Measurements from ENCODE around the gene ATRX. TPM values are rescaled to one million over a fixed set of nuclear protein-coding genes. Genes with fewer than 3 reads are reported as not detected.
A peak's percentile ranks its signal among the peaks of the same experiment; 100 is the strongest.
"Not testable (repeated sequence)": the region's sequence is repeated elsewhere in the genome, so short reads cannot be mapped to it uniquely, and the experiment has no call there.

The ATRX gene
- total and polyA plus RNA-seq, 5 donors = 18.3 to 92.0 (median 82.3) TPM

DNA sequence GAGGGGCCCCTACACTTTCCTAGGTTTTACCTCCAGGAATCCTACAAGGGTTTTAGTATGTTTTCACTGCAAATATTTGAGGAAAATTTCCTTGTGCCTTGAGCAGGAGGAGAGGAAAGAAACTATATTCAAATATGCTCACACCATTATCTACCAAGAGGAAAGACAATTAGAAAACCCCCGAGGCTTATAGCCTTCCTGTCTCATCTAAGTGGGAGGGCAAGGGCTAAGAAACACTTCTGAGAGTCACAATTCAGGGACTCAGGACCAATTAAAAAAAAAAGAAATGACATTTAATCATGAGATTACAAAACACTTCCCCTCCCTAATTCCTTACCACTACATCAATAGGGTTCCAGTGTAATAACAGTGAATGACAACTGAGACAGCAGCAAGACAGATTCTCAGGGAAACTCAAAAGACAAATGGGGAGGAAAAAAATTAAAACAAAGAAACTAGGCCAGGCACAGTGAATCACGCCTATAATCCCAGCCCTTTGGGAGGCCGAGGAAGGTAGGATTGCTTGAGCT lies 45.6 kb downstream of the ATRX start:
- Histone ChIP-seq H3K4me1 (ENCODE audit: control insufficient read depth, insufficient read depth, low read length) (peaks cover 14% of the 10 kb centered on the region), H3K27ac (ENCODE audit: low read length) (no peak overlapping the region), H3K4me3 (ENCODE audit: low read length) (no peak overlapping the region), H3K27me3 (ENCODE audit: control insufficient read depth, insufficient read depth) (no peaks in the 10 kb centered on the region), H3K9me3 (ENCODE audit: control insufficient read depth, low read length) (no peaks in the 10 kb centered on the region)
- no peak for DNase-seq
- 38% methylated on average over 3 of the region's 3 CpGs for WGBS
- intact Hi-C loops (cut with DNase I) = no loop called here
- no peak for ATAC-seq

DNA sequence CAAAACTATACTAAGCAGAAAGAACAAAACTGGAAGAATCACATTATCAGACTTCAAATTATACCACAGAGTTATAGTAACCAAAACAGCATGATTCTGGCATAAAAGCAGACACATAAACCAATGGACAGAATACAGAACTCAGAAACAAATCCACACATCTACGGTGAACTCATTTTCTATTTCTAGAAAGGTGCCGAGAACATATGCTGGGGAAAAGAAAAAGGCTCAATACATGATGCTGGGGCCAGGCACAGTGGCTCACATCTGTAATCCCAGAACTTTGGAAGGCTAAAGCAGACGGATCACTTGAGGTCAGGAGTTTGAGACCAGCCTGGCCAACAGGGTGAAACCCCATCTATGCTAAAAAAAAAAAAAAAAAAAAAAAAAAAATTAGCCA lies 52.7 kb downstream of the ATRX start:
- DNase-seq (no peak), ATAC-seq (no peak)
- peaks cover 2% of the 10 kb centered on the region for H3K4me1 ChIP-seq (ENCODE audit: control insufficient read depth, insufficient read depth, low read length)
- H3K9me3 ChIP-seq (ENCODE audit: control insufficient read depth, low read length) = no peaks in the 10 kb centered on the region
- no peak overlapping the region for H3K27ac ChIP-seq (ENCODE audit: low read length)
- H3K4me3 ChIP-seq (ENCODE audit: low read length) = no peak overlapping the region
- intact Hi-C loops (cut with DNase I) = no loop called here
- 93% methylated on average over 3 of the region's 3 CpGs for WGBS
- H3K27me3 ChIP-seq (ENCODE audit: control insufficient read depth, insufficient read depth) = no peaks in the 10 kb centered on the region

DNA sequence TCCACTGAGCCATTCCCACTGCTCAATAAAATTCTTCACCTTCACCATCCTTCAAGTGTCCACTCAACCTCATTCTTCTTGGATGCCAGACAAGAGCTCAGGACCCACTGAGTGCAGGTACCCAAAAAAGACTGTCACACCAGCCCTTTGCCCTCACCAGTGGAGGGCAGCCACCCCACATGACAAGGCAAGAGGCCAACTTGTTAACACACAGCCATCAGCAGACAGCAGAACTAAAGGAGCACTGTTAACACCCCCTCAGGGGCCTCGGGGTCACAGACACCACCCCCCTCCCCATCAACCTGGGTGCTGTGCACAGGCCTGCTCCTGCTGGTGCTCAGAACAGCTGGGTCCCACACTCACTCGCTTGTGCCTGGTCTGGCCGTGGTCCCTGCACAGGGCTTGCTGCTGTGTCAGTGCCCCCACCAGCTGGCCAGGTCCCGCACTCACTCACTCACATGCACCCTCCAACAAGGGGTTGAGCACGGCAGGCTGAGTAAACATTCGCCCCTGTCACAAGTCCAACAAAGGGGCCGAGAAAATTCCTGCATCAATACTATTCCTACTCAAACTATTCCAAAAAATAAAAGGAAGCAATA lies 54.1 kb downstream of the ATRX start:
- peaks cover 2% of the 10 kb centered on the region for H3K4me1 ChIP-seq (ENCODE audit: control insufficient read depth, insufficient read depth, low read length)
- H3K27me3 ChIP-seq (ENCODE audit: control insufficient read depth, insufficient read depth) = no peaks in the 10 kb centered on the region
- no peak overlapping the region for H3K27ac ChIP-seq (ENCODE audit: low read length)
- H3K9me3 ChIP-seq (ENCODE audit: control insufficient read depth, low read length) = no peaks in the 10 kb centered on the region
- 85% methylated on average over 7 of the region's 7 CpGs for WGBS
- DNase-seq = no peak
- no peak overlapping the region for H3K4me3 ChIP-seq (ENCODE audit: low read length)
- ATAC-seq = peak in 1 of 2 donors; percentile 36
- intact Hi-C loops (cut with DNase I) = no loop called here

DNA sequence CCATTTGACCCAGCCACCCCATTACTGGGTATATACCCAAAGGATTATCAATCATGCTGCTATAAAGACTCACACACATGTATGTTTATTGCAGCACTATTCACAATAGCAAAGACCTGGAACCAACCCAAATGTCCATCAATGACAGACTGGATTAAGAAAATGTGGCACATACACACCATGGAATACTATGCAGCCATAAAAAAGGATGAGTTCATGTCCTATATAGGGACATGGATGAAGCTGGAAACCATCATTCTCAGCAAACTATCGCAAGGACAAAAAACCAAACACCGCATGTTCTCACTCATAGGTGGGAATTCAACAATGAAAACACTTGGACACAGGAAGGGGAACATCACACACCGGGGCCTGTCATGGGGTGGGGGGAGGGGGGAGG lies 59.9 kb downstream of the ATRX start:
- ATAC-seq; DNase-seq; H3K9me3 ChIP-seq (ENCODE audit: control insufficient read depth, low read length); H3K4me3 ChIP-seq (ENCODE audit: low read length); H3K27me3 ChIP-seq (ENCODE audit: control insufficient read depth, insufficient read depth); H3K4me1 ChIP-seq (ENCODE audit: control insufficient read depth, insufficient read depth, low read length); H3K27ac ChIP-seq (ENCODE audit: low read length); intact Hi-C loops (cut with DNase I): not testable (repeated sequence)
- 94% methylated on average over 3 of the region's 3 CpGs for WGBS

DNA sequence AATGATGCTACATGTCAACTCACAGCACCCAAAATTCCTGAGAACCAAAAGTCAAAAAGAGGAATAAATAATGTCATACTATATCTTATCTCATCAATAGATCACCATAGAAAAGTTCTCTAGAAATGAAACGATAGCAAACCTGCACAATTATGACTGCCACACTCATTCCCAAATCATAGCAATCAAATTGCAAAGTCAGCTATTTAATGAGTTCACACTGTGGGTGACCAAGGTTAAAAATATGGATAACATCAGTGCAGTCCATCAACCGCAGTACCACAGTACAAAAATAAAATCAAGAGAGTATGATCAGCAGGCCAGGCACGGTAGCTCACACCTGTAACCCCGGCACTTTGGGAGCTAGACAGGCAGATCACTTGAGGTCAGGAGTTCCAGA lies 62.3 kb downstream of the ATRX start:
- no peak for DNase-seq
- no peak overlapping the region for H3K27ac ChIP-seq (ENCODE audit: low read length)
- no peaks in the 10 kb centered on the region for H3K9me3 ChIP-seq (ENCODE audit: control insufficient read depth, low read length)
- intact Hi-C loops (cut with DNase I) = no loop called here
- no peaks in the 10 kb centered on the region for H3K4me1 ChIP-seq (ENCODE audit: control insufficient read depth, insufficient read depth, low read length)
- no peaks in the 10 kb centered on the region for H3K27me3 ChIP-seq (ENCODE audit: control insufficient read depth, insufficient read depth)
- ATAC-seq = no peak
- WGBS = 83% methylated on average over 4 of the region's 4 CpGs
- no peak overlapping the region for H3K4me3 ChIP-seq (ENCODE audit: low read length)

DNA sequence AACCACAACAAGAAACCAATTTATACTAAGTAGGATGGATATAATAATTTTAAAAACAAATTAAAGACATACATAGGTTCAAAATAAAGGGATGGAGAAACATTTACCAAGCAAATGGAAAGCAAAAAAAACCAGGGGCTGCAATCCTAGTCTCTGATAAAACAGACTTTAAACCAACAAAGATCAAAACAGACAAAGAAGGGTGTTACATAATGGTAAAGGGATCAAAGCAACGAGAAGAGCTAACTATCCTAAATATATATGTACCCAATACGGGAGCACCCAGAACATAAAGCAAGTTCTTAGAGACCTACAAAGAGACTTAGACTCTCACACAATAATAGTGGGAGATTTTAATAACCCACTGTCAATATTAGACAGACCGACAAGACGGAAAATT lies 66.6 kb downstream of the ATRX start:
- Histone ChIP-seq H3K9me3 (ENCODE audit: control insufficient read depth, low read length) (no peaks in the 10 kb centered on the region), H3K27me3 (ENCODE audit: control insufficient read depth, insufficient read depth) (no peaks in the 10 kb centered on the region), H3K27ac (ENCODE audit: low read length) (no peak overlapping the region), H3K4me3 (ENCODE audit: low read length) (no peak overlapping the region), H3K4me1 (ENCODE audit: control insufficient read depth, insufficient read depth, low read length) (no peaks in the 10 kb centered on the region)
- ATAC-seq (no peak), DNase-seq (no peak)
- WGBS = 94% methylated on average over 4 of the region's 4 CpGs
- intact Hi-C loops (cut with DNase I) = no loop called here

DNA sequence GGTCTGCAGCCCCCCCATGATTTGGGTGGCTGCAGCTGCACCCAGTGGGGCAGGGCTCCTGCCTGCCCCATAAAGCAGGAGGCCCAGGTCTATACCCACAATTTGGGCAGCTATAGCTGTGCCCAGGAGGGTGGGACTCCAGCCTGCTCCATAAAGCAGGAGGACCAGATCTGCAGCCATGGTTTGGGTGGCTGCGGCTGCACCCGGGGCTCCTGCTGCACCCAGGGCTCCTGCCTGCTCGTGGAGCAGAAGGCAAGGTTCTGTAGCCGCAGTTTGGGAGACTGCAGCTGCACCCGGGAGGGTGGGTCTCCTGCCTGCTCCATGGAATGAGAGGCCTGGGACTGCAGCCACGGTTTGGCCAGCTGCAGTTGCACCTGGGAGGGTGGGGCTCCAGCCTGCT lies 81.1 kb downstream of the ATRX start:
- no peaks in the 10 kb centered on the region for H3K27me3 ChIP-seq (ENCODE audit: control insufficient read depth, insufficient read depth)
- DNase-seq = peak in 1 of 3 donors; percentile 37
- ATAC-seq = no peak
- H3K9me3 ChIP-seq (ENCODE audit: control insufficient read depth, low read length) = no peaks in the 10 kb centered on the region
- intact Hi-C loops (cut with DNase I) = no loop called here
- no peak overlapping the region for H3K4me3 ChIP-seq (ENCODE audit: low read length)
- H3K4me1 ChIP-seq (ENCODE audit: control insufficient read depth, insufficient read depth, low read length) = no peaks in the 10 kb centered on the region
- H3K27ac ChIP-seq (ENCODE audit: low read length) = no peak overlapping the region
- whole genome bisulfite sequencing = 94% methylated on average over 6 of the region's 6 CpGs

DNA sequence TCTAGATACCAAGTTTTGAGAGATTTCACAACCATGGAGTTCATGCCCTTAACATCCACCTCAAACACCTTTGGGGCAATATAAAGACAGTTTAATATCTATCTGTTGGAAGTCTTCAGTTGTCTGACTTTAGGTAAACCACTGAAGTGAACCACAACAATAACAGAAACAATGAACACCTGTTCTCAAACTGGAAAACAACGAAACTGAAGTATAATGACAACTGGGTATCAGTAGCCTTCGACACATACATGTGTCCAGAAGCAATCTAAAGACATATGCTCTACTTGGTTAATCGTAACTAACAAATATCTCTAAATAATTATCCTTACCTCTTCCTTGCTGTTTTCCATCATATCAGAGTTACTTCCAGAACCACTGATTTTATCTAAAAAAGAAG lies 87.8 kb downstream of the ATRX start:
- Histone ChIP-seq H3K9me3 (ENCODE audit: control insufficient read depth, low read length) (no peaks in the 10 kb centered on the region), H3K4me3 (ENCODE audit: low read length) (no peak overlapping the region), H3K27me3 (ENCODE audit: control insufficient read depth, insufficient read depth) (no peaks in the 10 kb centered on the region), H3K27ac (ENCODE audit: low read length) (no peak overlapping the region), H3K4me1 (ENCODE audit: control insufficient read depth, insufficient read depth, low read length) (no peaks in the 10 kb centered on the region)
- intact Hi-C loops (cut with DNase I) = no loop called here
- no peak for DNase-seq
- WGBS = 90% methylated on average over 3 of the region's 3 CpGs
- ATAC-seq = no peak

DNA sequence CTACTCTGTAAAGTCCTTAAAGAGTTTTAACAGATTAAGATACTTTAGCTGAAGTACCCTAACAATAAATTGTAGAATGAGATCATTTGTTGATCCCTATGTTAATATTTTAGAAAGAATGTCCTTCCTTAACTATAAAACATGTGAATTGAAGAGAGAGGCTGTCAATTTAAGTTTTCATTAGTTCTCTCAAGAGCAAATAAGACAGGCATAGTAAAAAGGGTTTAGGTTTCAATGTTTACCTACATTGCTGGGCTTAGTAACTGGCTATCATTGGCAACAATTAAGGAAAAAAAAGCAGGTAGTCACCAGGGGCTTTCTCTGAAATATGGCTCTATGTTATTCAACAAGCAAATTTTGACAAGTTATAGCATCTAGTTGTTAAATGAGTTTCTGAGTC lies 91.5 kb downstream of the ATRX start:
- H3K4me1 ChIP-seq (ENCODE audit: control insufficient read depth, insufficient read depth, low read length) = no peaks in the 10 kb centered on the region
- intact Hi-C loops (cut with DNase I) = no loop called here
- no peaks in the 10 kb centered on the region for H3K9me3 ChIP-seq (ENCODE audit: control insufficient read depth, low read length)
- H3K27me3 ChIP-seq (ENCODE audit: control insufficient read depth, insufficient read depth) = no peaks in the 10 kb centered on the region
- no peak for DNase-seq
- H3K4me3 ChIP-seq (ENCODE audit: low read length) = no peak overlapping the region
- no peak for ATAC-seq
- no peak overlapping the region for H3K27ac ChIP-seq (ENCODE audit: low read length)

DNA sequence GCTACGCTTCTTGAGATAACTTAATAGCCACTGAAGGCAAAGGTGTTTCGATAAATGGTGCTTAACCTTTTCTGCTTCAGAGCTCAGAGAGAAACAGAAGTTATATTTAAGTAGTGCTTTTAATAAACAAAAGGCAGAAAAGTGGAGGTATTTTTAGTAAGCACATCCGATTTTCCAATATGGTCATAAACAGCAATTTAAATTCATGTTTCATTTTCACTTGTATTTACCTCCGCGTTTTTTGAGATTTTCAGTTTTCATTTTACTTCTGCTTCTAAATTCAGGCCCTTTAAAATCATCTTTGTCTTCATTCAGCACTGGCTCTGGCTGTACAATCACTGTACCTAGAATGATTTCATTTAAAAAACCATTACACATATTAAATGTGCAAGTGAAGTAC lies 92.4 kb downstream of the ATRX start:
- Histone ChIP-seq H3K4me3 (ENCODE audit: low read length) (no peak overlapping the region), H3K27me3 (ENCODE audit: control insufficient read depth, insufficient read depth) (no peaks in the 10 kb centered on the region), H3K27ac (ENCODE audit: low read length) (no peak overlapping the region), H3K9me3 (ENCODE audit: control insufficient read depth, low read length) (no peaks in the 10 kb centered on the region), H3K4me1 (ENCODE audit: control insufficient read depth, insufficient read depth, low read length) (no peaks in the 10 kb centered on the region)
- no peak for DNase-seq
- intact Hi-C loops (cut with DNase I) = no loop called here
- ATAC-seq = no peak
- WGBS = 80% methylated on average over 5 of the region's 5 CpGs

DNA sequence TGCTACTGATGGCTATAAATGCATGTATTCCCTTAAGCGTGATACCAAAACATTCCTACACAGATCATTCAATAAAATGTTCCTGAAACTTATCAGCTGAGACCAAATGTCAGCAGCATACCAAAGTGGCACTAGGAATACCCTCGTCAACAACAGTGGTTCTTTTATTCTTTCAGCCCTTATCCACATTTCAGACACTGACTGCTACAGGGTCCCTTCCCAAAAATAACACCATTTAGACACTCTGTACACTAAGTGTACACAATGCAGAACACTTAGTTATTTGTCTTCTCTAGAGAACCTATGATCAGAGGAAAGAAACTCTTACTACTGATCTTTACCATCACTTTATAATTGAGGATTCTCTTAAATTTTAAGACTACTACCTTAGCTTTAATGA lies 94.1 kb downstream of the ATRX start:
- DNase-seq (no peak), ATAC-seq (no peak)
- whole genome bisulfite sequencing = 50% methylated on average over 2 of the region's 2 CpGs
- Histone ChIP-seq H3K27me3 (ENCODE audit: control insufficient read depth, insufficient read depth) (no peaks in the 10 kb centered on the region), H3K4me1 (ENCODE audit: control insufficient read depth, insufficient read depth, low read length) (no peaks in the 10 kb centered on the region), H3K4me3 (ENCODE audit: low read length) (no peak overlapping the region), H3K27ac (ENCODE audit: low read length) (no peak overlapping the region), H3K9me3 (ENCODE audit: control insufficient read depth, low read length) (no peaks in the 10 kb centered on the region)
- intact Hi-C loops (cut with DNase I) = no loop called here

DNA sequence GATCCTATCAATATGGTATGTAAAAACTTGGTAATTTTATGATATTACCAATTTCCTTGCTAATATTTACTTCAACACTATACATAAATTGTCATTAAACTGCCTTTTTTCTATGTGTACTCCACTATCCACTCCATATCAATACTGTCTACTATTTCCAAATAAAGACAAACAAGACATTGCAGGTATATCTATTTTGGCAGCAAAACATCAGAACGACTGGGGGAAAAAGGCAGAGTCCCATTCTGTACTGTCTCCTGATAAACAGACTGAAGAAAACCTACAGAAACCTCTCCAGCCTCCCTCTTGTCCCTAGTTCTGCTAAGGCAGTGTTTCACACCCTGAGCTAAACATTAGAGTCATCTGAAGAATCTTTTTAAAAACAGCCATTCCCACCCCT lies 96.6 kb downstream of the ATRX start:
- WGBS = 55% methylated on average over 1 of the region's 1 CpG
- no peak for DNase-seq
- no peaks in the 10 kb centered on the region for H3K9me3 ChIP-seq (ENCODE audit: control insufficient read depth, low read length)
- H3K4me3 ChIP-seq (ENCODE audit: low read length) = no peak overlapping the region
- no peak for ATAC-seq
- no peaks in the 10 kb centered on the region for H3K27me3 ChIP-seq (ENCODE audit: control insufficient read depth, insufficient read depth)
- H3K27ac ChIP-seq (ENCODE audit: low read length) = no peak overlapping the region
- H3K4me1 ChIP-seq (ENCODE audit: control insufficient read depth, insufficient read depth, low read length) = no peaks in the 10 kb centered on the region
- intact Hi-C loops (cut with DNase I) = no loop called here
